Colon (tissue), 2 donors: ENCODE measurements around the gene CDH4.

Experiments used
- FAIRE-seq: peaks from 2 replicates; lab custom pipeline; 2012; peaks lifted over from hg19 to GRCh38; lab: Jason Lieb, UNC
- donor health status: control.
- donor health status: control.

The CDH4 gene

DNA sequence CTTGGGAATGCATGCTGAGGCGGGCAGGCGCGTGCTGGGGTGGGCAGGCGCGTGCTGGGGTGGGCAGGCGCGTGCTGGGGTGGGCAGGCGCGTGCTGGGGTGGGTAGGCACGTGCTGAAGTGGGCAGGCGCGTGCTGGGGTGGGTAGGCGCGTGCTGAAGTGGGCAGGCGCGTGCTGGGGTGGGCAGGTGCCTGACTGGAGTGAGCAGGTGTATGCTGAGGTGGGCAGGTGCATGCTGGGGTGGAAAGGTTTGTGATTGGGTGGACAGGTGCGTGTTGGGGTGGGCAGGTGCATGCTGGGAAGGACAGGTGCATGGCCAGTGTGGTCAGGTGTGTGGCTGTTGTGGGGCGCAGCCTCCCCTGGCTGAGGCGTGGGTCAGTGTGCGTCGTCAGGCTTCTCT lies 404.1 kb downstream of the CDH4 start:
- no peak for FAIRE-seq

DNA sequence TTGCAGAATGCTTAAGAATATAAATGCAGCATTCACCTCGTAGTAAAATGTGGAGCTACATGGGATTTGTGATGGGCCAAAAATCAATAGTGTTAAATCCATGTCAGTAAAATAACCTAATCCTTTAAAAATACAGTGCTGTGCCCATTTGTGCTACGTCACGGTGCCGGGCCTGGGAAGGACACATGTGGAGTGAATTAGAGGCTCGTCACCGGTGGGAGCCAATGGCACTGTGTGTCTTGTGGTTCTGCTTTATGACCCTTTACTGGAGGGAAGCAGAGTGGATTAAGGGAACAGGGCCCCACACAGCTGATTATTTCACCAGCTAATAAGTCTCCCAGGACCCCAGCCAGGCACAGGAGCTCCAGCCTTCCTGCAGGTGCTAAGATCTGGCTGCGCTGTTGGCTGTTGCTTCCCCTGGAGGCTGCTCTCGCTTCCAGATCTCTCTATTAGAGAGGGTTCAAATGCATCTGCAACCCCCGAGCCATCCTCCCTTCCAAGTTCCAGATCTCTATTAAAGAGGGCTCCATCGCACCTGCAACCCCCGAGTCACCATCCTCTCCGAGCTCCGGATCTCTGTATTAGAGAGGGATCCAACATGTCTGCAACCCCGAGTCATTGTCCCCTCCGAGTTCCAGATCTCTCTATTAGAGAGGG lies 405.8 kb downstream of the CDH4 start:
- no peak for FAIRE-seq

DNA sequence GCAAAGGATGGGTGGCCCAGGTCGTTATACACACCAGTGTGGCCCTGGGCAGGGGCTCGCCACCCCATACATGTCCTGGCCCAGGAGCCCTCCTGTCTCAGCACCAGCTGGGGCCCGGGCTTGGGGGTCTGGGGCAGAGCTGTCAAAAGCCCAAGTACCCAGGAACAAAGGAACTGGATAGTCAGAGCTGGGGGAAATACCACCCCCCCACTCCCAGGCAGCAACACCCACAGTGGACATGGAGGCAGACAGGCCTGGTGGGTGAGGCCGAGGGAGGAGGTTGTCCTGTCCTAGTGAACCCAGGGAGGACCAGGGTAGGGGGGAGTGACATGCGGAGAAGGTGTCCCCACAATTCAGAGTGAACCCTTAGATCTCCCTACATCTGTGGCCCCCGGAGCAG lies 406.5 kb downstream of the CDH4 start:
- FAIRE-seq: no peak

DNA sequence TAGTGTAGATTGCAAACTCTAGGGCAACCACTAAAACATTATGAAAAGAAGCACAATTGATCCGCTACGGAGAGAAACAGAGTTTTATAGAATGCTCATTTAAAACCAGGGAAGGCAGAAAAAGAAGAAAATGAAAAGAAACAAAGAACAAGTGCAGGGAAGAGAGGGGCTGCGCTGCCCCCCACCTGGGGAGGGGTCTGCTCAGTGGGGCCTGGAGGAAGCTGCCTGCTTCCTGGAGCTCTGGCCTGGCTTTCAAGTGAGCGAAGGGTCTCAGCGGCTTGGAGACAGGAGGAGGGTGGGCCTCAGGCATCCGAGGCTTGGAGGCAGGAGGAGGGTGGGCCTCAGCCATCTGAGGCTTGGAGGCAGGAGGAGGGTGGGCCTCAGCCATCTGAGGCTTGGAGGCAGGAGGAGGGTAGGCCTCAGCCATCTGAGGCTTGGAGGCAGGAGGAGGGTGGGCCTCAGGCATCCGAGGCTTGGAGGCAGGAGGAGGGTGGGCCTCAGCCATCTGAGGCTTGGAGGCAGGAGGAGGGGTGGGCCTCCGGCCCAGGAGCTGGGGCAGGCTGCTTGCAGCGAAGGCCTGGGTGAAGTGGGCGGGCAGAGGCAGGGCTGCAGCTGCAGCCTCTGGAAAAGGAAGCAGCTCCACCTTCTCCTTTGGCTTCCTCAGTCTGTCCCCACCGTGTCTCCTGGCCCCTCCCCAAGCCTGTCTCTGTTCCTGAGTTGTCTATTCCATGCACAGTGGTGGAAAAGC lies 407.4 kb downstream of the CDH4 start:
- no peak for FAIRE-seq

DNA sequence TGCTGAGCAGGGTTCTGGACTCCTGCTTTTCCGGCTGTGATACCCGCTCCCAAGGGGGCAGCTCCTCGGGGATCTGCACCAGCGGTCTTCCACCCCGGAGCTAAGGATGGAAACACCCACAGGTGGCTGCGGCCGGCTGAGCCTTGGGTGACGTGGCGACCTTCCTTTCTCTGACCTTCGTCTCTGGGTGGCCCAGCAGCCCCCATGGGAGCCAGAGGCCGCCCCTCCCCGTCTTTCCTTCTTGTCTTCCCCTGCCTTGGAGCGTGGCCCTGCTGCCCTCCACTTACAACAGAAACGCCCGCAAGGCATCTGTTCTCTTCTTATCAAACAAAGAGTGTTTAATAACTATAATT lies 407.9 kb downstream of the CDH4 start:
- FAIRE-seq: no peak

DNA sequence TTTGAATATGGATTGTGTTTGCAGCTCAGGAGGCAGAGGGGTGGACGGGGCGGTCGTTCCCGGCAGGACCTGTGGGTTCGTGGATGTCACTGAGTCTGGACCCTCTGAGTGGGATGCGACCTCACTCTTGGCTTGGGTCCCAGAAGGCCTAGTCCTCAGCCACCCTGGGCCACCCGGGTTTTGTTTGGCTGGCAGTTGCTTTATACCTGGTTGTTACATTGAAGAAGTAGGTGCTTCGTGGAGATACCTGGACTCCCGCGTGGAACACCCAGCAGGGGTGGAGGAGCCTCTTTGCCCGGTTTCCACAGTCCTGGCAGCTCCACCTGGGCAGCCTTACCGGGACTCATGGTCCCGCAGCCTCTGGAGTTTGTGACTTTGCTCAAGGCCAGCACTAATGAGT lies 408.5 kb downstream of the CDH4 start:
- no peak for FAIRE-seq

DNA sequence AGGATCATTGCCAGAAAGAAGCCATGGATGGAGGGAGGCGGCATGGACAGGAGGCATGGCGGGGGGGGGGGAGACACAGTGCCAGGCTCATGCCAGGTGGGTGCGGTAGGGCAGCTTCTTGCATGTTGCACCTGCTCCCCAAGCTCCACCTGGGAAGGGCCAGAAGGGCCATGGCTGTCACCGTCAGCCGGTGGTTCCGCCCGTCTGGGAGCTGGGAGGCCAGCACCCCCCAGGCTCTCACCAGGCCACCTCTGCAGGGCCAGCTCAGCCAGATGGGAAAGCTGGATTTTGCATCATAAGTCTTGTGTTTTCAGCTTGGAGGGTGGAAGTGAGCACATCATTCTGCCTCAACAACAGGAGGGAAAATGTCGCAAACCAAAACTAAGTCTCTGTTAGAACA lies 409.0 kb downstream of the CDH4 start:
- no peak for FAIRE-seq

DNA sequence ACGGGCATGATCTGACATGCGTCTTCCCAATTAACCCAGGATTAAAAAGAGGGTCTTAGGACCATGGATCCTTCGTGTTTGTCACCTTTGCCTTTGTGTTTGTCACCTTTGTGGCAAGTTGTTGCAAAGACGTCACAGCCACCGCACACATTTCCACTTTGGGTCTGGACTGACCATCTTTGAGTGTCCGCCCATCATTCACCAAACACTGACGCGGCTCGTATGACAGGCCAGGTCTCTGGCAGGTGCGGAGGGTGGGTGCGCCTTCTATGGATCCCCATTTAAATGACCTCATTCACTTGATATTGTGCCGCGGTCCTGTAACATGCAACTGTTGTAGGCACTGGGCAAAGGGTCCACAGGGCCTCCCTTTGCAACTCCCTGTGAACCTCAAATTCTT lies 409.5 kb downstream of the CDH4 start:
- no peak for FAIRE-seq

DNA sequence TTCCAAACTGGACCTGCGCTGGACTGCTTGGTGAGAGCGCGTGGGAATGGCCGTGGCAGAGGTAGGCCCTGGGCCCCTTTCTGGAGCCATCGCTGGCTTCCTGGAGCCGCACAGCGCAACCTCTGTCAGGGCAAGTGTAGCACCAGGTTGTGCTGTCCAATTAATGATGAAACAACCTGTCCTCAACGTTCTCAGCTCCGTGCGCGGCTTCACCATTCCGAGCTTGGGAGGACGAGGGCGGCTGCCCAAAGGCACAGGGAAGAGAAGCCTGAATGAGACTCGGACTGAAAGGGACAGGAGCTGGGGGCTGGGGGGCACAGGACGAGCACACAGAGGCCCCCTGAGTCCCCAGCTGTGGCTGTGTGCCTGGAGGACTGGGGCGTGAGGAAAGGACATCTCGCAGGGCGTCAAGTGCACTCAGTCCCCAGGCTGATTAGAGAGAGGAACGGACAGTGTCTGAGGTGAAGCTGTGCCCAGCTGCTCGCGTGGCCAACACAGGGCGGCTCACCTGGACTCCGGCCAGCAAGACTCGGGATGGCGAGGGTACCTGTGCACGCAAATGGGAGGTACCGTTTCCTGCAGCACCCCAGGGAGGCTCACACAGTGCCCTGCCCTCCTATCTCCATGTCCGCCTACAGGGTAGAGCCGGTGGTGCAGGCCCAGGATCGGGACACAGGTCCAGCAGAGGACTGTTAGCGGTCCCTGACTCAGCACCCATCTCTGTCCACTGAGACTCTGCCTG lies 410.3 kb downstream of the CDH4 start:
- FAIRE-seq: no peak

DNA sequence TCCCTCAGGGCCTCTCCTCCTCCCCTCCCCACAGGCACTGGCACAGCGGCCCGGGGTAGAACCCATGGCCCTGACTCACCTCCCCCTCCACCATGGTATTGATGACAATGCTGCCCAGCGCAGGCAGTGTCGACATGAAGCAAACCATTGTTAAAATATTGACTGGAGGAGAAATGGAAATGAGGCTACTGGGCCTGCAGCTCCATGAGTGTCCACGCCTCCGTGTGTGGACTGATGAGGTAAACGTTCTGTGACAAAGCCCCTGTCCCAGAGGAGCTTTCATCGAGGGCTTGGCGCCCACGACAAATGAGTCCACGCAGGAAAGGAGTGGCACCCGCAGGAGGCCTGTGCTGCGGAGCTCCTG lies 410.9 kb downstream of the CDH4 start:
- FAIRE-seq: no peak

DNA sequence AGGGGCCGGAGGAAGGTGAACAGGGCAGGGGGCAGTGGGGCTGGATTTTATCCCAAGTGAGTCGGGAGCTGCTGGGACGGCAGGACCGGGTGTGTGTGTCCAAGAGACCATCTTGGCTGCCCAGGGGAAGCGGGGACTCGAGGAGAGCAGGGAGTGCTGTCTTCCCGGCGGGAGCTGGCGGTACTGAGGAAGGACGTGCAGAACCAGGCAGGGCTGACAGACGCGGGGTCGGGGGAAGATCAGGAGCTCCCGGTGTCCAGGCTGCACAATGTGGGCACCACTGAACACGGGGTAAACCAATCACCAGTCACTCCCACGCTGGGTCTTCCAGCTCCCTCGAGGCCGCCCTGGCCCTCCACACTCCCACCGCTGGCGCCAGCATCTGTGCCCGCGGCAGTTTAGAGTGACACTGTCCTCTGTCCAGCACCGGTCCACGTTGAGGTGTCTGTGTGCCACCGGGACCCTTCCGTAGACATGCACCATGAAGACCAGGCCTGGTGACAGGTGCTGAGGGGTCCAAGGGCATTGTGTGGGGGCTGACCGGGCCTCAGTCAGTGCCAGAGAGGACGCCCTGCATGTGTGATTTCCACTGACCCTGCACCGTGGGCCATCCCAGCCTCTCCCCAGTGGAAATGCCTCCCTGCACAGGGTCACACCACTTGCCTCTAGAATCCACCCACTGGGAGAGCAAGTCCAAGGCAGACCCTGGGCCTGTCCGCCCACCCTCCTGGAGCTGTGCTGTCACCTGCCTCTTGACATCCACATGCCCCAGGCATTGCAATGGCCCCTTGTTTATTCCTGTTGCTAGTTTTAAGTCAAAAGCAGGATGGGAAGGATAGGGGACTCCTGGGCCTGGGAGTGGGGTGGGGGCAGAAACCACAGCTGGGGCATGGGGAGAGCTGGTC lies 411.7 kb downstream of the CDH4 start:
- FAIRE-seq: no peak

DNA sequence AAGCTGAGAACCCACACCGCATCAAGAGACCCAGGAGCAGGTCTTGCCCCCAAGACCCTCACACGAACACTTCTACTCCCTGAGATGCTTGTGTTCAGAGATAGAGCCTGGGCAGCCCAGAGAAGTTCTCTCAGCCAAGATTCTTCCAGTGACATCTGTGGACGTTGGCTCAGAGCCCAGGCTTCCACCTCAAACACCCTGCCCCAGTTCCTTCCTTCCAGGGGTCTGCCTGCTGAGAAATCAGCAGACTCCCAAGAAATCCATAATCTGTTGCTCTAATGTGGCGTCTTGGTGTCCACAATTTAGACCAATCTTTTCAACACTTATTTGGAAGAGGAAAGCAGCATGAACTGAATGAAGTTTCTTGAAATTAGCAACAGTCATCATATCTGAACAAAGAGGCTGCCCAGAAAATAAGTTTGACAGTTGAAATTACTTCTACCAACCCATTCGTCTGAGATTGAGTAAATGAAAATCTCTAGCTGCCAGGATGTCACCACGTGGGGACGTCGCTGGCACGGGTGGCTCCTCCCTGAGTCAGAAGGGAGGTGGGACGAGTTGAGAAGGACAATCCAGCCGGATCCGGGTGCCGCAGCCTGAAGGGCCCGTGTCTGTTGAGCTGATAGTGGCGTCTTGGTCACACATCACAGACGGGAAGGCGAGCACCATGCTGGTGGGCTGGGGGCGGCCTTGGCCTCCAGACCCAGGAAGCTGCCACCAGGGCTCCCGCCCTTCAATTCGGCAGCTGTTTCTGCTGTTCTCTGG lies 412.7 kb downstream of the CDH4 start:
- no peak for FAIRE-seq

DNA sequence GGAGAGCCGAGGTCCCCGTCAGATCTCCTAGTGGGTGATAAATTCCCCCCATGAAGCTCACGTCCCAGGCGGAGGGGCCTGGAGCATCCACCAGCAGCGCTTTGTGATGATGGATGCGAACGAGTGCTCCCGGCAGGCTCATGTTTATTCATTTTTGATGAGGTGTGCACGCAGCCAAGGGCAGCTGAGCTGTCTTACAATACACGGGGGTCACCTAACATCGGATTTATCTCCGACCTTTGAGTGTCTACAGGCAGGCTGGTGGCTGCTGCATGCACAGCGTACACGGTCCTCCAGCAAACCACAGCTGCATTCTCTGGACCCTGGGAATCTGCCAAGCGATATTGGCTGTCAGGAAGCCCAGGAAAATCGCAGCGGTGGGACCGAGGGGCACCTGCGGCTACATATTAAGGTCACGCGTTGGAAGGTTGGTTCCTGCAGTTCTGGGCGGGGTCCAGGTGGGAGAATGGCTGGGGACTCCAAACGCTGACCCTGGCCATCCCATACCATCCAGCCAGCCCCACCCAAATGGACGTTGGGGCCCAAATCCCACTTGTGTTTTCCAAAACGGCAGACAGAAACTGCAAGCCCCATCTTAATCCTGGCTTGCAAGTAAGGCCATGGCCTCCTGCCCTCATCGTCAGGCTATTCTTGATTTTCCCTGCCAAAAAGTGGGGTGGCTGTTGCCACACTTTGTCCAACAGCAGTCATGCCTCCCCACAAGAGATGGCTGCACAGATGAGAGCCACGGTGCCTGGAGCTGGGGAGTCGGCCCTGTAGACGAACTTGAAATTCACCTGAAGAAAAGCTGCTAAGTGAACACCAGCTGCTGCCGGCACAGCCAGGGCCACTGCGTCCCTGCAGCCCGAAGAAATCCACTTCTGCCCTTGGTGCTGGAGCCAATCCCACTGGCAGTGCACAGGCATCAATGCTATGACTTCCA lies 413.7 kb downstream of the CDH4 start:
- FAIRE-seq: no peak

DNA sequence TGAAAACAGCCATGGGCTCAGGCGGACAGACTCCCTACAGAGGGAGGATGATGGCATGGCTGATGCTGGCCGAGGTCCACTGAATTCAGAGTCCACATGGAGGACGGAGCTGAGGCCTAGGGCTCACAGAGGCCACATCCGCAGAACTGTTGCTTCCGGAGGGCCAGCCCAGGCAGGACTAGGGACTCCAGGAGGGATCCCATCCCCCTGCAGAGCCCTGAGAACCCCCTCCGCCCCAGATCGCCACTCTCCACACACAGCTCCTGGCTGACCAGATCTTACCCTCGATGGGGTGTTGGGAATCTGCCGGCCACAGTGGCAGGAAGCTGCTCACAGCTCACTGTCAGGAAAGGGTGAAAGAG lies 414.4 kb downstream of the CDH4 start:
- no peak for FAIRE-seq

DNA sequence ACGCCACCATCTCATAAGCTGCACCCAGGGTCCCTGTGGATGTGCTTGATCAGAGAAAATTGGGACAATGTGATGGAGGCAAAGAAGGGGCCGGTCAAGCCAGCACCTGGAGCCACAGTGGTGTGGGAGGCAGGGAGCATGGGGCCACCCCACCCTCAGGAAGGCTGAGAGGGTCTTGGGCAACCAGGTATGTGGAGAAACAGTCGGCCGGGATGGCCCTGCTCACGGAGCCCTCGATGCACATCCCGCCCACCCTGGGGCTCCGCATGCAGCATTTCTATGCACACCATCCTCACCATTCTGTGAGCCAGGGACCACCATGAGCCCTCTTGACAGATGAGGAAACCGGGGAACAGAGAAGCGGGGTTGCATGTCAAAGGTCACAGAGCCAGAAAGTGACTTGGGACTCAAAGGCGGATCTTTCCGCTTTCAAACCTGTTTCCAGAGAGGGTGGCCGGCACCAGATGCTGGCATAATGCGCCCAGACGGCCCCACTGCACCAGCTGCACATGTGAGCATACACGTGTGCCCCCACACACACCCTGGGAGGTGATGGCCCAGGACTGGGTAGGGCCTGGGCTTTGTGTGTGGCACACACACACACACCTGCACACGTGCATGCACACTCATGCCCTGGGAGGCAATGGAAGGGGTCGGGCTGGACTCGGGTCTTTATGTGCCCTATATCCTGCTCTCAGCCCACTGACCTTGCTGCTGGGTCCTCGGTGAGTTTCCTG lies 415.2 kb downstream of the CDH4 start:
- no peak for FAIRE-seq

DNA sequence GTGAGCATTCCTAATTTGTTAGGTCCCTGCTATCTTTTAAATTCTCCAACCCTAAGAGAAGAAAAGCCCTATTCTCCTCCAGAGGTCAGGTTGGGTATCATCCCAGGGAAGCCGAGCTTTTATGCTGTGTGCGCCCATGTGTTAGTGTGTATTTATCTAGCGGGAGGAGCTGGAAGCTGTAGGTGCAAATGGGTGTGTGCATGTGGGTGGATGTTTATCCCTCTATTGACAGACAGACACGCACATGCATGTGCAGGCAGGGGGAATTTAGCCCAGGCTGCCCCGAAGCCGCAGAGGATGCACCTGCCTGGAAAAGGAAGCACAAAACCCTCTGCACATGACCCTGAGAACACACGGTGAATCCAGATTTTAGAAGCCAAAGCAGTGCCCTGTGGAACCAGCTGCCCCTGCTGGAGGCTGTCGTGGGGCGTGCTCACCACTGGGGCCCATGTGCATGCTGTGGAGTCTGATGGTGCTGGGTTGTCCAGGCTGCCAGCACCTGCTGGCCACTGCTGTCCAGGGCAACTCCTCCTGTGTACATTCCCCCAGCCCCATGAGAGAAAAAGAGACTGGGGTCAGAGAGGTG lies 416.1 kb downstream of the CDH4 start:
- no peak for FAIRE-seq

DNA sequence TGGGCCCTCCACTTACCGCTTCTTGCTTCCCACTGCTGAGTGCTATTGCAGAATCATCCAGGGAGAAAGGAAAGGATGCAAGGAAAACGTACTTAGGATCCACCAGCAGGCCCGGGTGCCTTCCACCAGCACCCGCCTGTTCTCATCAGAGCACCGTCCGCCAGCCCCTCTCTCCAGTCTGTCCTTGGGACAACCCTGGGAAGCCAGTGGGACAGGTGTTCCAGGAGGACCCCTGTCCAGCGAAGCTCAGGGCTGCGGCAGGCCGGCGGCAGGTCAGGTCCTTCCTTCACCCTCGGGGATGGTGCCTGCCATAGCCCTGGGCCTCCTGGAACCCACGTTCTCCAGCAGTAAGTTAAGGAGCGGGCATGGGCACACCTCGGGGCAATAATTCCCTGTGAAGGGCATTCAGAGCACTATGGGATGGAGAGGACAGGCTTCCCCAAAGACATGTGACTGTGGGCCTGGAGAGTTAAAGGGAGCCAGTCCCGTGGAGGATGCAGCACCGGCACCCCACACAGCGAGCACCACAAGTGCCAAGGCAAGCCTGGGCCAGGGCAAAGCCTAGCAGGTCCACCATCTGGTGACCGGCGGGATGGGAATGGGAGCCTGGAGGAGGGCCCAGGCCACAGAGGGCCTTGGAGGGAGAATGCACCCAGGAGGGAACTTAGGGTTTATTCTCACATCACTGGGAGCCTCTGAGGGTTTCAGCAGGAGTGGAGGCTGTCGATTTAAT lies 416.9 kb downstream of the CDH4 start:
- FAIRE-seq: no peak

DNA sequence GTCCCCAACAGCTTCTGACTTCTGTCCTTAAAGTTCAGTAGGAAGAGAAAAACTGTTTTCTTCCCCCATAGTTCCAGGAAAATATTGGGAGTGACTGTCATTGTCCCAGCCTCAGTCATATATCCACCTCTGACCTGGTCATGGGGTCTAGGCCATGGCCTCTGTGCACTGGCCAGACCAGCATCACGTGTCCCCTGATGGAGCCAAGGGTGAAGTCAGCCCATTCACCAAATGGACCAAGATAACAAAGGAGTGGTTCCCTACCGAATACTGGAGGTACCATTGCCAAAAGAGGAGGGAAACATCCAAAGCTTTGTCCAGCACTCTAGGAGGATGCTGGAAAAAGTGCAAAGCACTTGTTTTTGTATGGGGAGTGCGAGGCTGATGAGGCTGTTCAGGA lies 418.2 kb downstream of the CDH4 start:
- no peak for FAIRE-seq

DNA sequence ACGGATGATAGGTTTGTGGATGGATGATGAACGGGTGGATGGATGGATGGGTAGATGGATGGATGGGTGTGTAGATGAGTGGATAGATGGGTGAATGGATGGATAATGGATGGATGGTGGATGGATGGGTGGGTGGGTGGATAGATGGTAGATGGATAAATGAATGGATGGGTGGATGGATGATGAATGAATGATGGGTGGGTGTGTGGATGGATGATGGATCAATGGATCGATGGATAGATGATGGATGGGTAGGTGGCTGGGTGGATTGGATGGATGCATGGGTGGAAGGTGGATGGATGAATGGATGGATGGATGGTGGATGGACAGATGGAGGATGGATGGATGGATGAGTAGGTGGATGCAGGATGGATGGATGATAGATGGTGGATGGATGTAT lies 419.5 kb downstream of the CDH4 start:
- FAIRE-seq: no peak
